Esophagus squamous epithelium (tissue), 5 donors: ENCODE results near the gene SLC16A5. TPM values are rescaled to one million over a fixed set of nuclear protein-coding genes. Genes with fewer than 3 reads are reported as not detected.
A peak's percentile ranks its signal among the peaks of the same experiment; 100 is the strongest.

Experiments
- DNase-seq: peaks from one replicate; lab custom pipeline; 2025; lab: John Stamatoyannopoulos, UW
- H3K27ac ChIP-seq, 4 donors: fragments of 200-600 bp; sonication (generic); one replicate each; pipeline ENCODE4 v1.5.1; 2016 to 2019; ENCODE audit warnings: mild to moderate bottlenecking in 1 of 4
- H3K27me3 ChIP-seq, 4 donors: fragments of 200-600 bp; sonication (generic); 1 replicate in 3 of 4; 2 replicates in 1 of 4; pipeline versions ENCODE4 v1.5.1 to v1.6.0; 2017 to 2021; ENCODE audit warnings: antibody characterized with exemption in 1 of 4
- H3K36me3 ChIP-seq, 3 donors: fragments of 200-600 bp; sonication (generic); one replicate each; pipeline ENCODE4 v1.5.1; 2016 to 2019
- H3K4me1 ChIP-seq, 3 donors: fragments of 200-600 bp; sonication (generic); one replicate each; pipeline ENCODE4 v1.5.1; 2017 to 2019
- H3K4me3 ChIP-seq, 4 donors: fragments of 200-600 bp; sonication (generic); 1 replicate in 3 of 4; 2 replicates in 1 of 4; pipeline ENCODE4 v1.5.1; 2016 to 2019; ENCODE audit warnings: mild to moderate bottlenecking in 2 of 4, moderate library complexity in 1 of 4
- H3K9me3 ChIP-seq, 3 donors: fragments of 200-600 bp; sonication (generic); one replicate each; pipeline ENCODE4 v1.5.1; 2016 to 2019
- POLR2A ChIP-seq, 4 donors: fragments of 450-650 bp; IDR thresholded peaks; one replicate each; pipeline ENCODE4 v1.6.1; 2017; ENCODE audit warnings: antibody characterized with exemption in 4 of 4, mild to moderate bottlenecking in 4 of 4, moderate library complexity in 3 of 4
- WGBS, 2 donors: methylation state at CpG; one replicate each; pipeline ENCODE4 v1.1.5; 2018; 5-methylcytosine and 5-hydroxymethylcytosine counted together
- intact Hi-C: fragments of 100-400 bp; cut with DNase I; formaldehyde crosslinking; loops from one replicate; pipeline ENCODE4 v1.15.0; 2022
- total RNA-seq, 4 donors: library from RNA; depleted of rRNA; stranded (reverse); fragments of >200 nt; gene quantifications; one replicate each; pipeline ENCODE4 v1.1.0, GENCODE V29; 2016
- TF ChIP-seq, protein P1 (sequence below), 6 experiments: fragments of 450-650 bp in 4 of 6; fragments of 200-600 bp in 2 of 6; sonication (generic) in 2 of 6; IDR thresholded peaks; one replicate each; pipeline ENCODE4 v1.5.1; 2016 to 2019; ENCODE audit warnings: antibody characterized with exemption in 6 of 6, mild to moderate bottlenecking in 4 of 6, moderate library complexity in 4 of 6
- donor health status: DM: yes; HTN: yes; CAD: no.

Gene SLC16A5
- total RNA-seq, 4 donors from 2014 or later: 13.4 to 22.9 (median 17.4) TPM

GRCh38 chr17:75049706-75050105, 38.0 kb upstream of the SLC16A5 start:
- intact Hi-C loops: no loop called here

GRCh38 chr17:75051941-75052340, 35.8 kb upstream of the SLC16A5 start:
- no peaks in the 10 kb centered on the region for H3K27me3 ChIP-seq
- WGBS, 2 donors: 83 to 84% methylated on average over 2 of the region's 2 CpGs
- DNase-seq: no peak
- TF ChIP-seq POLR2A (IDR thresholded peaks at IDR 0.05): no peak
- TF ChIP-seq, protein P1, sequence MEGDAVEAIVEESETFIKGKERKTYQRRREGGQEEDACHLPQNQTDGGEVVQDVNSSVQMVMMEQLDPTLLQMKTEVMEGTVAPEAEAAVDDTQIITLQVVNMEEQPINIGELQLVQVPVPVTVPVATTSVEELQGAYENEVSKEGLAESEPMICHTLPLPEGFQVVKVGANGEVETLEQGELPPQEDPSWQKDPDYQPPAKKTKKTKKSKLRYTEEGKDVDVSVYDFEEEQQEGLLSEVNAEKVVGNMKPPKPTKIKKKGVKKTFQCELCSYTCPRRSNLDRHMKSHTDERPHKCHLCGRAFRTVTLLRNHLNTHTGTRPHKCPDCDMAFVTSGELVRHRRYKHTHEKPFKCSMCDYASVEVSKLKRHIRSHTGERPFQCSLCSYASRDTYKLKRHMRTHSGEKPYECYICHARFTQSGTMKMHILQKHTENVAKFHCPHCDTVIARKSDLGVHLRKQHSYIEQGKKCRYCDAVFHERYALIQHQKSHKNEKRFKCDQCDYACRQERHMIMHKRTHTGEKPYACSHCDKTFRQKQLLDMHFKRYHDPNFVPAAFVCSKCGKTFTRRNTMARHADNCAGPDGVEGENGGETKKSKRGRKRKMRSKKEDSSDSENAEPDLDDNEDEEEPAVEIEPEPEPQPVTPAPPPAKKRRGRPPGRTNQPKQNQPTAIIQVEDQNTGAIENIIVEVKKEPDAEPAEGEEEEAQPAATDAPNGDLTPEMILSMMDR (IDR thresholded peaks at IDR 0.05): no peak
- peaks cover 6 to 24% (median 16%) of the 10 kb centered on the region in 3 donors for H3K4me1 ChIP-seq
- intact Hi-C loops: no loop called here
- H3K27ac ChIP-seq: no peak overlapping the region
- no peaks in the 10 kb centered on the region for H3K9me3 ChIP-seq
- H3K4me3 ChIP-seq: no peak overlapping the region
- peaks cover 5 to 80% (median 34%) of the 10 kb centered on the region in 3 donors for H3K36me3 ChIP-seq

More at GRCh38 chr17:75049706-75050105, 38.0 kb upstream of the SLC16A5 start:
- no peak for DNase-seq
- no peaks in the 10 kb centered on the region for H3K27me3 ChIP-seq
- no peaks in the 10 kb centered on the region for H3K9me3 ChIP-seq
- peaks cover 5 to 58% (median 28%) of the 10 kb centered on the region in 3 donors for H3K36me3 ChIP-seq
- peaks cover 6 to 41% (median 23%) of the 10 kb centered on the region in 3 donors for H3K4me1 ChIP-seq
- no peak for TF ChIP-seq POLR2A (IDR thresholded peaks at IDR 0.05)
- TF ChIP-seq, protein P1 (IDR thresholded peaks at IDR 0.05): no peak
- H3K27ac ChIP-seq: no peak overlapping the region
- H3K4me3 ChIP-seq: no peak overlapping the region

- no peak for DNase-seq
- WGBS, 2 donors: 67 to 72% methylated on average over 22 to 24 of the region's 25 CpGs
- Histone ChIP-seq H3K27me3 (no peaks in the 10 kb centered on the region), H3K36me3 (peaks cover 13 to 98% (median 30%) of the 10 kb centered on the region in 3 donors), H3K27ac (peak overlapping the region in 3 of 4 donors; percentile 47 to 83 (median 80)), H3K4me1 (peaks cover 0 to 16% (median 4%) of the 10 kb centered on the region in 3 donors), H3K4me3 (no peak overlapping the region), H3K9me3 (no peaks in the 10 kb centered on the region)
- TF ChIP-seq POLR2A (IDR thresholded peaks at IDR 0.05): no peak
- TF ChIP-seq, protein P1 (IDR thresholded peaks at IDR 0.05): peak in 5 of 6 experiments; percentile 24 to 41 (median 37)
- intact Hi-C loops: no loop called here
These were observed 28.1 kb upstream of the SLC16A5 start for GRCh38 chr17:75059369-75060345.

- DNase-seq: no peak
- Histone ChIP-seq H3K4me1 (peaks cover 0 to 16% (median 4%) of the 10 kb centered on the region in 3 donors), H3K36me3 (peaks cover 13 to 98% (median 28%) of the 10 kb centered on the region in 3 donors), H3K27me3 (no peaks in the 10 kb centered on the region), H3K9me3 (no peaks in the 10 kb centered on the region), H3K4me3 (no peak overlapping the region), H3K27ac (peak overlapping the region; percentile 33 to 83 (median 64))
- WGBS, 2 donors: 87 to 91% methylated on average over 20 to 26 of the region's 26 CpGs
- intact Hi-C loops: no loop called here
- TF ChIP-seq, protein P1 (IDR thresholded peaks at IDR 0.05): no peak
- no peak for TF ChIP-seq POLR2A (IDR thresholded peaks at IDR 0.05)
These were observed 27.2 kb upstream of the SLC16A5 start for GRCh38 chr17:75060434-75061054.
